ENCODE measurements around the gene KAZN.

The KAZN gene

GRCh38 chr1:14836426-14837140, 238.1 kb downstream of the KAZN start:
- Mint-ChIP-seq H3K27me3 (peaks cover 14 to 45% of the 10 kb centered on the region in 2 donors), H3K4me3 (no peak overlapping the region), H3K4me1 (ENCODE audit: low read depth in 2 of 2) (no peaks in the 10 kb centered on the region), H3K27ac (no peak overlapping the region), H3K36me3 (ENCODE audit: insufficient read depth) (no peaks in the 10 kb centered on the region), H3K9me3 (peaks cover 0 to 1% of the 10 kb centered on the region in 2 donors)
- DNase-seq = no peak
- no peak for ATAC-seq (replicated peaks)

GRCh38 chr1:14840374-14840773, 241.9 kb downstream of the KAZN start:
- no peak overlapping the region for H3K27ac Mint-ChIP-seq
- no peak overlapping the region for H3K4me3 Mint-ChIP-seq
- H3K4me1 Mint-ChIP-seq (ENCODE audit: low read depth in 2 of 2) = no peaks in the 10 kb centered on the region
- DNase-seq = no peak
- ATAC-seq (replicated peaks) = no peak
- peaks cover 9 to 13% of the 10 kb centered on the region in 2 donors for H3K9me3 Mint-ChIP-seq
- H3K27me3 Mint-ChIP-seq = peaks cover 33 to 49% of the 10 kb centered on the region in 2 donors
- no peaks in the 10 kb centered on the region for H3K36me3 Mint-ChIP-seq (ENCODE audit: insufficient read depth)

- DNase-seq (no peak), ATAC-seq (replicated peaks) (no peak)
- Mint-ChIP-seq H3K4me3 (no peak overlapping the region), H3K9me3 (peaks cover 9 to 16% of the 10 kb centered on the region in 2 donors), H3K36me3 (ENCODE audit: insufficient read depth) (no peaks in the 10 kb centered on the region), H3K27ac (no peak overlapping the region), H3K27me3 (peaks cover 34 to 54% of the 10 kb centered on the region in 2 donors), H3K4me1 (ENCODE audit: low read depth in 2 of 2) (no peaks in the 10 kb centered on the region)
Measured at GRCh38 chr1:14841456-14841855, 243.0 kb downstream of the KAZN start.

- H3K27ac Mint-ChIP-seq = no peak overlapping the region
- DNase-seq = no peak
- no peak for ATAC-seq (replicated peaks)
- H3K4me3 Mint-ChIP-seq = no peak overlapping the region
- H3K9me3 Mint-ChIP-seq = peaks cover 9 to 16% of the 10 kb centered on the region in 2 donors
- no peaks in the 10 kb centered on the region for H3K36me3 Mint-ChIP-seq (ENCODE audit: insufficient read depth)
- no peaks in the 10 kb centered on the region for H3K4me1 Mint-ChIP-seq (ENCODE audit: low read depth in 2 of 2)
- H3K27me3 Mint-ChIP-seq = peaks cover 34 to 49% of the 10 kb centered on the region in 2 donors
Measured at GRCh38 chr1:14841951-14842350, 243.5 kb downstream of the KAZN start.

DNA sequence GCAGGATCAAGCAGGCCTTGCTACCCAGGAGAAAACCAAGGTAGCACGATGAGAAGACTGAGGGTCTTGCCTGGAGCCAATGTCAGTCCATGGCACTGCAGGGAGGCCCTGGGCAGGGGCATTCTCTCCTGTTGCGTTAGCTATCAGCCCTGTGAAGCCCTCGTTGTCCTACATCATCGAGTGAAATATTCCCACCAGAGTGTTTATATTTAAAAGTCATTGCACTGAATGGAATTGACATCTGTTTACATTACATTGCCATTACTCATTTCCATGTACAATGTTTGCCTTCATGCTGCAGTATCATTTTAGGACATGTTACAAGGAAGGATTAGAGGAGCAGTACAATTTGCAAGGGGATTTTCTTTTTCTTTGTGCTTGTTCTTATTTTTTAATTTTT, 243.9 kb downstream of the KAZN start:
- Mint-ChIP-seq H3K9me3 (peaks cover 9 to 16% of the 10 kb centered on the region in 2 donors), H3K4me1 (ENCODE audit: low read depth in 2 of 2) (no peaks in the 10 kb centered on the region), H3K27me3 (peaks cover 34 to 45% of the 10 kb centered on the region in 2 donors), H3K27ac (no peak overlapping the region), H3K4me3 (no peak overlapping the region), H3K36me3 (ENCODE audit: insufficient read depth) (no peaks in the 10 kb centered on the region)
- DNase-seq (no peak), ATAC-seq (replicated peaks) (no peak)

DNA sequence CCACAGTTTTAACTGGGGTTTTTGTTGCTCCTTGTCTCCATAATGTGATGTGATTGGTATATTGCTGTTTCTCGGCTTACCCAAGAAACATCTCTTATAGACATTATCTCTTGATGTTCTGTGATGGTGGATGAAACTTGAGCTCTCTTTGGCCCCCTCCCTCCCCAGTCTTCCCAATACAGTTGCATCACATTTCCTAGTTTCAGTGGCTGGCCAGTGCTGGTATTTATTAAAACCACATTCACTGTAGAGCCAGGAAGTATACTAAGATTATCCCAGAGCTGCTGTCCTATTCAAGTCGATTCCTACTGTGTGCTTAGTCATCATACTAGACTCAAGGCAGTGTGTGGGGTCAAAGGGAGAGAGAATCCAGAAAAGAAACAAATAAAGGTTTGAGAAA, 244.4 kb downstream of the KAZN start:
- Mint-ChIP-seq H3K4me1 (ENCODE audit: low read depth in 2 of 2) (no peaks in the 10 kb centered on the region), H3K27ac (no peak overlapping the region), H3K4me3 (no peak overlapping the region), H3K27me3 (peaks cover 34 to 41% of the 10 kb centered on the region in 2 donors), H3K9me3 (peaks cover 9 to 16% of the 10 kb centered on the region in 2 donors), H3K36me3 (ENCODE audit: insufficient read depth) (no peaks in the 10 kb centered on the region)
- ATAC-seq (replicated peaks) = no peak
- DNase-seq = no peak

GRCh38 chr1:14843525-14843924, 245.0 kb downstream of the KAZN start:
- H3K4me3 Mint-ChIP-seq = no peak overlapping the region
- H3K9me3 Mint-ChIP-seq = peaks cover 9 to 16% of the 10 kb centered on the region in 2 donors
- ATAC-seq (replicated peaks) = no peak
- no peak for DNase-seq
- no peaks in the 10 kb centered on the region for H3K36me3 Mint-ChIP-seq (ENCODE audit: insufficient read depth)
- no peak overlapping the region for H3K27ac Mint-ChIP-seq
- no peaks in the 10 kb centered on the region for H3K4me1 Mint-ChIP-seq (ENCODE audit: low read depth in 2 of 2)
- peaks cover 30 to 35% of the 10 kb centered on the region in 2 donors for H3K27me3 Mint-ChIP-seq

- Mint-ChIP-seq H3K4me3 (no peak overlapping the region), H3K36me3 (ENCODE audit: insufficient read depth) (no peaks in the 10 kb centered on the region), H3K27me3 (peaks cover 26 to 28% of the 10 kb centered on the region in 2 donors), H3K27ac (no peak overlapping the region), H3K9me3 (peaks cover 9 to 16% of the 10 kb centered on the region in 2 donors), H3K4me1 (ENCODE audit: low read depth in 2 of 2) (no peaks in the 10 kb centered on the region)
- ATAC-seq (replicated peaks) = no peak
- no peak for DNase-seq
Measured at GRCh38 chr1:14844356-14844755, 245.9 kb downstream of the KAZN start.

DNA sequence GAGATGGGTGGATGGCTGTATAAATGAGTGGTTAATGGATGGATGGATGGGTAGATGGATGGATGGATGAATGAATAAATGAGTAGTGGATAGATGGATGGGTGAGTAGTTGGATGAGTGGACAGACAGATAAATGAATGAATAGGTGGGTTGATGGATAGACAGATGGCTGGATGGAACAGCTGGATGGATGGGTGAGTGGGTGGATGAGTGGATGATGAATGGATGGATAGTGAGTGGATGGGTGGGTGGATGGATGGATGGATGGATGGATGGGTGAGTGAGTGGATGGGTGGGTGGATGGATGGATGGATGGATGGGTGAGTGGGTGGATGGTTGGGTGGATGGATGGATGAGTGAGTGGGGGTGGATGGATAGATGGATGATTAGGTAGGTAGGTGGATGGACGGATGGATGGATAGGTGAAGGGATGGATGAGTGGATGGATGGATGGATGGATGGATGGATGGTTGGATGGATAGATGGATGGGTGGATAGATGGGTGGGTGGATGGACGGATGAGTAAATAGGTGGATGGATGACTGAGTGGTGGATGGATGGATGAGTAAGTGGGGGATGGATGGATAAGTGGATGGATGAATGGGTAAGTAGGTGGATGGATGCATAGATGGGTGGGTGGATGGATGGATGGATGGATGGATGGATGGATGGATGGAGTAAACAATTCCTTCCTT, 246.6 kb downstream of the KAZN start:
- H3K36me3 Mint-ChIP-seq (ENCODE audit: insufficient read depth) = no peaks in the 10 kb centered on the region
- H3K9me3 Mint-ChIP-seq = peaks cover 9 to 16% of the 10 kb centered on the region in 2 donors
- H3K27ac Mint-ChIP-seq = no peak overlapping the region
- ATAC-seq (replicated peaks) (no peak), DNase-seq (no peak)
- no peaks in the 10 kb centered on the region for H3K4me1 Mint-ChIP-seq (ENCODE audit: low read depth in 2 of 2)
- peaks cover 21 to 26% of the 10 kb centered on the region in 2 donors for H3K27me3 Mint-ChIP-seq
- H3K4me3 Mint-ChIP-seq = no peak overlapping the region

DNA sequence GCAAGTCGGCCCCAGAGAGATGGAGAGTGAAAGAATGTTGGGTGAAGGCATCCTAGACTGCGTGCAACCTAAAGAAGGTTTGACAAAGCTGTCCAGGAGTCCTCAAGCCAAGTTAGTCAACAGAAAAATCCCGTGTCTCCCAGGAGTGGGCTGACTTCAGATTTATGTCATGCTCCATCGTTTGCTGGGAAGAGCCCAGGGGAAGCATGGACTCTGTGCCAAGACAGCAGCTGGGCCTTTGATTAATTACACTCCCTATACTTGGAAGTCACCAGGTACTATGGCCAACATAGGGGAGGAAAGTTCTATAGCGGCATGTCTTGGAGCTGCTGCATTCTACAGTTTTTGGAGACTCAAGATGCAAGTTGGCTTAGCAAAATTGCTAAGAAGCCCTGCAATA, 247.4 kb downstream of the KAZN start:
- Mint-ChIP-seq H3K4me1 (ENCODE audit: low read depth in 2 of 2) (no peaks in the 10 kb centered on the region), H3K9me3 (peaks cover 9 to 16% of the 10 kb centered on the region in 2 donors), H3K36me3 (ENCODE audit: insufficient read depth) (no peaks in the 10 kb centered on the region), H3K4me3 (no peak overlapping the region), H3K27me3 (peaks cover 21 to 26% of the 10 kb centered on the region in 2 donors), H3K27ac (no peak overlapping the region)
- no peak for ATAC-seq (replicated peaks)
- no peak for DNase-seq

- Mint-ChIP-seq H3K27me3 (peaks cover 21 to 23% of the 10 kb centered on the region in 2 donors), H3K36me3 (ENCODE audit: insufficient read depth) (no peaks in the 10 kb centered on the region), H3K9me3 (peaks cover 9 to 14% of the 10 kb centered on the region in 2 donors), H3K4me1 (ENCODE audit: low read depth in 2 of 2) (no peaks in the 10 kb centered on the region), H3K27ac (no peak overlapping the region), H3K4me3 (no peak overlapping the region)
- ATAC-seq (replicated peaks) = no peak
- DNase-seq = no peak
Measured at GRCh38 chr1:14846688-14847087, 248.2 kb downstream of the KAZN start.

GRCh38 chr1:14848203-14848602, 249.7 kb downstream of the KAZN start:
- no peaks in the 10 kb centered on the region for H3K4me1 Mint-ChIP-seq (ENCODE audit: low read depth in 2 of 2)
- H3K9me3 Mint-ChIP-seq = peaks cover 2 to 7% of the 10 kb centered on the region in 2 donors
- H3K36me3 Mint-ChIP-seq (ENCODE audit: insufficient read depth) = no peaks in the 10 kb centered on the region
- H3K27ac Mint-ChIP-seq = no peak overlapping the region
- DNase-seq (no peak), ATAC-seq (replicated peaks) (no peak)
- H3K4me3 Mint-ChIP-seq = no peak overlapping the region
- H3K27me3 Mint-ChIP-seq = peaks cover 10 to 25% of the 10 kb centered on the region in 2 donors

DNA sequence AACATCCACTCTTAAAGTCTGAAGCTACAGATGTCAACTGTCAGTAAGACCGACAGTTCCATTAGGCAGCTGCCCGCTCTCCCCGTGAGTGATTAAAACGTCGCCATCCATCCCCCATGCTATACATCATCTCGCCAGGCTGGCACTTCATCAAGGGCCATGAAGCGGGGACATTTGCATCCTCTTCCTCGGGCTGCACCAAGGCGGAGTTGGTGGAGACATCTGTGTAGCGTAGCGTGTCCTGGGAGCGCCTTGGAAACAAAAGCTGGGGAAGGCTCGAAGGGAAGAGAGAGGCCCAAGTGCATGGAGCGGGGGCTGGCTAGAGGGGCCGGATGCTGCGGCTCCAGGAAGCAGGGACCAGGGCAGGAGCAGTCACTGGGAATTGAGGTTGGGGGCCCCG, 250.1 kb downstream of the KAZN start:
- ATAC-seq (replicated peaks) (no peak), DNase-seq (no peak)
- Mint-ChIP-seq H3K36me3 (ENCODE audit: insufficient read depth) (no peaks in the 10 kb centered on the region), H3K27me3 (peaks cover 9 to 24% of the 10 kb centered on the region in 2 donors), H3K4me1 (ENCODE audit: low read depth in 2 of 2) (no peaks in the 10 kb centered on the region), H3K27ac (no peak overlapping the region), H3K9me3 (peaks cover 2 to 7% of the 10 kb centered on the region in 2 donors), H3K4me3 (no peak overlapping the region)

DNA sequence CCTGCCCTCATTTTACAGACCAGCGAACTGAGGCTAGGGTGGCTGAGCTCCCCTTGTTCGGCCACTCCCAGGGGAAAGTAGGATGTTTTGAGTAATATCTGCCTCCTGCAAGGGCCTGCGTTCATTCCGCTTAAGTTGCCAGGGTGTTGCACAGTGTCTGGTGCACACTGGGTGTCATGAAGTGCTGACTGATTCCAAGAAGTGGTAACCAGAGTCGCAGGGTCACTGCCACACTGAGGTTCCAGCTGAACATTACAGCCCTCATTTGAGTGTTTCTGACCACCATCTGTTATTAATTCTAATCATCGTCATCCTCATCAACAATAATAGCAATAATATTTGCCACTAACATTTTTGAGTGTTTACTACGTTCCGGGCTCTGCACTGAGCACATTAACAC, 250.6 kb downstream of the KAZN start:
- ATAC-seq (replicated peaks) = no peak
- Mint-ChIP-seq H3K4me1 (ENCODE audit: low read depth in 2 of 2) (no peaks in the 10 kb centered on the region), H3K4me3 (no peak overlapping the region), H3K27me3 (peaks cover 9 to 24% of the 10 kb centered on the region in 2 donors), H3K36me3 (ENCODE audit: insufficient read depth) (no peaks in the 10 kb centered on the region), H3K9me3 (peaks cover 2 to 7% of the 10 kb centered on the region in 2 donors), H3K27ac (no peak overlapping the region)
- no peak for DNase-seq

All from effector memory CD8-positive, alpha-beta T cell (primary cell).